ENCODE data around the gene GAS2.
A peak's percentile ranks its signal among the peaks of the same experiment; 100 is the strongest.
"Not testable (repeated sequence)": the region's sequence is repeated elsewhere in the genome, so short reads cannot be mapped to it uniquely, and the experiment has no call there.

The GAS2 gene

GRCh38 chr11:22666325-22666687 lies at the start of gene GAS2:
GAS2 (plus strand) TSS chr11:22666611; CDS start chr11:22674870, 8,259 bp downstream.
- no peak for DNase-seq (ENCODE audit: low read depth)

DNA sequence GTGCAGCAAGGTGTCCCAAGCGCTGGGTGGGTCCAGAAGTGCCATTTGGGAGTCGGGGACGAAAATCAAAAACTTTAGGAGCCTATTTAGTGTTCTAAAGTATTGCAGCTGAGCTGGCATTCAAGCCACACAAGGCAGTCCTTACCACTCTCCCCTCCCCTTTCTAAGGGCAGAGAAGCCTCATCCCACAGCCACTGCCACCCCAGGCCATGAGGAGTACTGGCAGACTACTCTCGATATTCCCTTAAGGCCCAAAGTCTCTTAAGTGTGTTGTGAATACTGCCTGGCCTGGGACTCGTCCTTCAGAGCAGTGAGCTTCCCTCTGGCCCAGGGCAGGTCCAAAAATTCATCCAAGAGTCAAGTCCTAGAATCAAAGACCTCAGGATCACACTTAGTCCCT lies 48.5 kb upstream of the GAS2 start:
- DNase-seq (ENCODE audit: low read depth), result no peak

- peak; percentile 38 for DNase-seq (ENCODE audit: low read depth)
Measured at GRCh38 chr11:22624742-22625447, 41.5 kb upstream of the GAS2 start.

DNA sequence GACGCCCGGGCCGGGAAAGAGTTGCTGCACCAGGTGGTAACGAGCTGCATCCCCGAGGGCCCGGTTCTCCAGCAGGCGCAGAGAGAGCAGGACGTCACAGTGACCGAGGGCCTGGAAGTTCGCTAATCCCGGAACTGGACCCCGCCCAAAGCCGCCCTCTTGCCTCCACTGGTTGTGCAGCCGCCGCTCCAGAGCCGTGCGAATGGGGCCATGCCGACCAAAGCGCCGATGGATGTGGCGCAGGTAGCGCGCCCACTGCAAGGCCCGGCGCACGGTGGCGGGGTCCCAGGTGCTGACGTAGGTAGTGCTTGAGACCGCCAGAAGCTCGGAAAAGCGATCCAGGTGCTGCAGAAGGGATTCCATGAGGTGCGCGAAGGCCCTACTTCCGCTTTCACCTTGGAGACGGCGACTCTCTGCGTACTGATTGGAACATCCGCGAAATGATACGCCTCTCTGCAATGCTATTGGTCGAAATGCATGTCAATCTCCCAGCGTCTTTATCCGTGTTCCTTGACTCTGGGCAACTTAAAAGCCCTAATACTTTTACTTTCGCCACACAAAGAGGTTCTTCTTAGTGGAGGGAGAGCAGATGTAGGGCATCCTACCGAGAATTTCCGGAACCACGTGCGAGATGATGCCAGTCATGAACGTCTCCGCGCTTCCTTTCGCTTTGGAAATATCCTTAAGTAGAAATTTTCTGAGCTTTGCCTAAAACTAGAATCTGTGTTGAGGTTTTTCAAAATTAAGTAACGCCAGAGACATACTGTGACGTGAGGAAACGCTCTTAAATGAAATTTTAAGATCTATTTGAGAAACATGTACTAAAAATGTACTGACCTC lies 40.7 kb upstream of the GAS2 start, which contains the start of gene FANCF:
FANCF (minus strand) TSS at position 376 of the 840 bp plus-strand sequence; CDS start at position 363, 13 bp downstream.
- DNase-seq (ENCODE audit: low read depth), result peak; percentile 94

GRCh38 chr11:22626573-22627239 lies 39.7 kb upstream of the GAS2 start:
- DNase-seq (ENCODE audit: low read depth), result no peak

- DNase-seq (ENCODE audit: low read depth), result no peak
Measured at GRCh38 chr11:22627421-22627820, 39.0 kb upstream of the GAS2 start.

DNA sequence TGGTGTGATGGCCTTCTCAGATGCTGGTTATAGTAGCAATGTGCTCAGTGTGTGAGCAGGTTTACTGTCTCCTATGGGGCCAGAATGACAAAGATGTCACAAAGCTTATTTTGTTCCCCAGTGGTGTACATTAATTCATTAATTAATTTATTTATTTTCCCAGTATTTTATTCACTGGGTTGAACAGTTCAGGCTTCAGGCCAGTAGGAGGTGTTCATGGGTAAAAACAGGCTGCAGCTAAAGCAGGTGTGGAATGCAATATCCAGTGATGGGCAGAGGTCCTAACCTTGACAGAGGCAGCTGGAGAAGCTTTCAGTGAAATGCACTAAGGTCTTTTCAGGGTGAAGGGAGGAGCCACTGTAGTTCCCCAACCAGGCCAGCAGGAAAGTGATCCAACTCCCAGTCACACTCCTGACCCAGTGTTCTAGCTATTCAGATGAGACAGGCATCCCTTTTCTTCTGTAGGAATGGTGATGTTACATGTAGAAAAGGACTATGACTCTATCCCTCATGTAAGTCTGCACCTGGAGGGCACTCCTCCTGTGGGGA lies 33.0 kb upstream of the GAS2 start:
- no peak for DNase-seq (ENCODE audit: low read depth)

- DNase-seq (ENCODE audit: low read depth), result no peak
Measured at GRCh38 chr11:22634897-22635629, 31.3 kb upstream of the GAS2 start.

- DNase-seq (ENCODE audit: low read depth), result no peak
Measured at GRCh38 chr11:22635689-22636088, 30.7 kb upstream of the GAS2 start.

- DNase-seq (ENCODE audit: low read depth), result no peak
Measured at GRCh38 chr11:22640862-22641261, 25.5 kb upstream of the GAS2 start.

GRCh38 chr11:22641559-22641958 lies 24.9 kb upstream of the GAS2 start:
- DNase-seq (ENCODE audit: low read depth), result no peak

- not testable (repeated sequence) for DNase-seq (ENCODE audit: low read depth)
Measured at GRCh38 chr11:22652346-22652745, 14.1 kb upstream of the GAS2 start.

DNA sequence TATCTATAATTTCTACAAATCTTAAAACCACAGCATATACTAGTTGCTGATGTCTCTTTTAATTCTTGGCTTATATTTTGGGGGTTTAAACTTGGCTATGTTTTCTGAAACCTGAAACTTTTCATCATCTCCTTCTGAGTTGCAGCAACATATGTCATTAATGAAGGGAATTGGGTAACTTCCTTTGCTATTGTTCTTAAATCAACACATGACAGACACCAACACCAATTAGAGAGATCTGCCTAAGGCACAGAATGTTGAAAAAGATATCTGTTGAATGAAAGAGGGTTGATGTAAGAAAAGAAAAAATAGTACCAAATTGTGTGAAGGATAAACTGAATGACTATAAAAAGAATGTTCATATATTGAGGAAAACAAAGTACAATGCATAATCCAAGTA lies 10.3 kb upstream of the GAS2 start:
- DNase-seq (ENCODE audit: low read depth), result no peak

GRCh38 chr11:22657101-22657694 lies 9.2 kb upstream of the GAS2 start:
- DNase-seq (ENCODE audit: low read depth), result no peak

GRCh38 chr11:22659783-22660182 lies 6.6 kb upstream of the GAS2 start:
- no peak for DNase-seq (ENCODE audit: low read depth)

DNA sequence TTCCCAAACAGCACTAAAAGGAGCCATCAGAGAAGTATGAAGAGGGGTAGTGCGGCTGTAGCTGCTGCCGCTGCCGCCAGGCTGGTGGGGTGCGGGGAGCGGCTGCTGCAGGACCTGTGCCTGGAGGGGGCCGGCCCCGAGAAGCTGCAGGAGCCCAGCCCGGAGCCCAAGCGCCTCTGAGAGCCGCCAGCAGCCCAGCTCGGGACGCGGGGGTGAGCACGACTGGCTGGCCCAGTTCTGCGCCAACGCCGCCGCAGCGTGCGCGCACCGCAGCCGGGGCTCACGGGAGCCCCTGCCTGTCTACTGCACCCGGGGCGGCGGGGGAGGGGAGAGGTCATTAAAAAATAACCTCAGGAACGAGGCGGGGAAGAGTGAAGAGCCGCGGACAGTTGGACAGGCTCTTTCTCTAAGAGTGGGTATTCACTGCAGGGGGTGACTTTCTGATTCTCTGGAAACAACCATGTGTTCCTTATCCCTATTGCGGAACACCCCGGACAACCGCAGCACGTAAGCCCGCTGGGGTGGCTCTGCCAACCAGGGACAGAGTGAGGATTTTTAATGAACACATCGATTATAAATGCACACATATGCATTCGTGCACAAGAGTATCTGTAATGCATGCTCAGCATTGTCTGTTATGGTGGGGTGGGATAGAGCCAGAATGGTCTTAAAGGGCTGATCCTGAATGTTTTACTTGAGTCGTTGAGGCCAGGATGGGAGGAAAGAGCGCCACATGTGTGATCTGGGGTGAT lies 453 bp downstream of the GAS2 start:
- no peak for DNase-seq (ENCODE audit: low read depth)

DNA sequence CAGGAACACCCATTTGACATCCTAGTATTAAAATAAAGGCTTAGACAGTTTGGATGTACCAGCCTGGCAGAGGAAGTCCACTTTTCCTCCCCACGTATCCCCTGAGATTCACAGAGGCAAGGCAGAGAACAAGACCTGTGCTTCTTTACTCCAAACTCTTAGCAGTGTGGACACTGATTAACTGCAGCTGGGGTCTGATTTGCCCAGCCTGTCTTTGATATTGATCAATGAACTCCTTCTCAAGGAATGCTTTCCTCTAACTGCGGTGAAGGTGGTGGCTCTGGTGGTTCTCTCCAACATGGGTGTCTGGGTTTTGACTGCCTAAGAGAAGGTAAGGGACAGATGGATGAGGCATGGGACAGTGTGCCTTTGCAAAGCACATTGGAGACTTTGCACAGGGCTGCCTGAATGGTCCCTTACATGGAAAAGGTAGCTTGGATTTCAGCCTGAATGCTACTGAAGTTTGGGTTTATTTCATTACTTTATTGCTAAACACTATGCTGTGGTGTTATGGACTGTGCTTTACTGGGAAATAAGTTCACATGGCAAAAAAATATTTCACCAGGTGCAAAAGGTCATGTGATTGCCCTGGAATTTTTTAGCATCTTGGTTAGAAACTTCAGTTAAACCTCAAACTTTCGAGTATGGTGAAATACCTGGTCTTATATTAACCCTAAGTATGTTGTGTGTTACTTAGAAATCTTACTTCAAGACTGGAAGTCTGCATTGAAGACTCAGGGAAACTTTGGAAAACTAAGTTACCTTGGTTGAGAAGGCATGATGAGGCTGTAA lies 1.8 kb downstream of the GAS2 start:
- no peak for DNase-seq (ENCODE audit: low read depth)

- no peak for DNase-seq (ENCODE audit: low read depth)
Measured at GRCh38 chr11:22669368-22669767, 3.0 kb downstream of the GAS2 start.

GRCh38 chr11:22670830-22671229 lies 4.4 kb downstream of the GAS2 start:
- no peak for DNase-seq (ENCODE audit: low read depth)

DNA sequence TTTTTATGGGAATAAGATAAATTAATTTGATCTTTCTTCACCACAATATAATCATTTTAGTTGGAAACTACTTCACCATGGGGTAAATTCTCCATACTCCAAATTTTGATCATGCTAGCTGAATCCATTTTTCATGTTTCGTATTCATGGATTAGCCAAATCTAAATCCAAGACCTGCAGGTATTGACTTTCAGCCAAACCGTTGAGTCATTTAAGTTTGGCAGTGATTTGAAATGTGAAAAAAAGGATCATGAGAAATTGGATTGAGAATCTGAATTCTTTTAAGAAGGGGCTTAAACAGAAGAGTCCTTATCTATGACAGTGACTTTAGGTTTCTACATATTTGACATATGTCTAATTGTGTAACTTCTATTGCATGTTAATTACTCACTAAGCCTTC lies 5.3 kb downstream of the GAS2 start:
- DNase-seq (ENCODE audit: low read depth), result no peak

Data from stimulated activated CD8-positive, alpha-beta memory T cell treated with anti-CD3 and anti-CD28 coated beads, Interleukin-12 subunit alpha, Interleukin-12 subunit beta, amount 100 ng/mL, for 1 hour (primary cell).